ENCODE data around the gene RB1.

RB1 gene

GRCh38 chr13:48303359-48304142 lies at the start of gene RB1:
TSS of gene RB1 (plus strand) at chr13:48303751. CDS start at chr13:48303913, 162 bp downstream.
- peak; percentile 97 for DNase-seq (ENCODE audit: low spot score)

DNA sequence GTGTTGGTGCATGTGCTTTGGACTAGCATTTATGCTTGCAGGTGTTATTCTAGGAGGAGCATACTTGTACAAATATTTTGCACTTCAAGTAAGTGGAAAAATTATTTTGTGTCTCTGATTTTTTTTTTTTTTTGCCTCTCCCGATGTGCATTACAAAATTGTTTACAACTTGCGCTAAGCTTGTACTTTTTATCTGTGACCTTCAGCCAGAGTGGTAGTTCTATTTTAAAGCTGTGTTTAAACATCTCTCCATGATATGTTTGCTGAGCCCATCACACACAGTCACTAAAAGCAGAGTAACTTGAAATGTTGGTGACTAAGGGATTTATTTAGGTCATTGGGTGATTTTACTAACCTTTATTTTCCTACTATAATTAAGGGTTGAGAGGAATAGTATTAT lies 49.7 kb upstream of the RB1 start:
- DNase-seq (ENCODE audit: low spot score) = no peak

DNA sequence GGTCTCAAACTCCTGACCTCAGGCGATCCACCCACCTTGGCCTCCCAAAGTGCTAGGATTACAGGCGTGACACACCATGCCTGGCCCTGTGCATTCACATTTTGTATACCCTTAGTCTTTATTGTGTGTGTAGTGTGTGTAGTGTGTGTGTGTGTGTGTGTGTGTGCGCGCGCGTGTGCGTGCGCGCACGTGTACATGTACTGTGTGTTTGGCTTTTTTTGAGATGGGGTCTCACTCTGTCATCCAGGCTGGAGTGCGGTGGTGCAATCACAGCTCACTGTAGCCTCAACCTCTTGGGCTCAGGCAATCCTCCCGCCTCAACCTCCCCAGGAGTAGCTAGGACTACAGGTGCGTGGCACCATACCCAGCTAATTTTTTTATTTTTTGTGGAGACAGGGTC lies 48.5 kb upstream of the RB1 start:
- DNase-seq (ENCODE audit: low spot score) = no peak

DNA sequence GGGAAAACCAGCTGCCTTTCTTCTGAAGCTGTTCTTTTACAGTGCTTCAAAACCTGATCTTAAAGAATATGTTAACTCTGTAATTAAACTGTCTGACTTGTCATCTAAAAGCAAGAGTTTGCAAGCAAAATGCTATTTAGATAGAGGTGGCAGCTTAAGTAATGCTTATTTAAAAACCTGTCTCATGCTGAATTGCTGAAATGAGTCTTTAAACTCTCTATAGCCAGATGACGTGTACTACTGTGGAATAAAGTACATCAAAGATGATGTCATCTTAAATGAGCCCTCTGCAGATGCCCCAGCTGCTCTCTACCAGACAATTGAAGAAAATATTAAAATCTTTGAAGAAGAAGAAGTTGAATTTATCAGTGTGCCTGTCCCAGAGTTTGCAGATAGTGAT lies 47.6 kb upstream of the RB1 start:
- no peak for DNase-seq (ENCODE audit: low spot score)

DNA sequence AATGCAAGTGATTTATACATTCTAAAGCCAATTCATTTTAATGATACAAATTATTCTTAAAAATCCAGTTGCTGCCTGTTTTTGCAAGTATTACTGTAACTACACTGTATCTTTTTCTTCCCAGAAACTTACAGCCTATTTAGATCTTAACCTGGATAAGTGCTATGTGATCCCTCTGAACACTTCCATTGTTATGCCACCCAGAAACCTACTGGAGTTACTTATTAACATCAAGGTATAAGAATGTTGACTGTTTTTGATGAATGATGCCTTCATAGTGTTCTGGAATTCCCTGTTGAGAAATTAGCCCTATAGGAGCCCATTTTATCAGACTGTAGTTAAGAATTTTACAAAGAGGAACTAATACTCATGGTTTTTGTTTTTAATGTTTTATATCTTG lies 45.5 kb upstream of the RB1 start:
- DNase-seq (ENCODE audit: low spot score) = no peak

- DNase-seq (ENCODE audit: low spot score) = no peak
Observed at GRCh38 chr13:48258430-48258829, 45.1 kb upstream of the RB1 start.

- no peak for DNase-seq (ENCODE audit: low spot score)
Observed at GRCh38 chr13:48260970-48261369, 42.6 kb upstream of the RB1 start.

GRCh38 chr13:48263196-48263595 lies 40.4 kb upstream of the RB1 start:
- DNase-seq (ENCODE audit: low spot score) = no peak

DNA sequence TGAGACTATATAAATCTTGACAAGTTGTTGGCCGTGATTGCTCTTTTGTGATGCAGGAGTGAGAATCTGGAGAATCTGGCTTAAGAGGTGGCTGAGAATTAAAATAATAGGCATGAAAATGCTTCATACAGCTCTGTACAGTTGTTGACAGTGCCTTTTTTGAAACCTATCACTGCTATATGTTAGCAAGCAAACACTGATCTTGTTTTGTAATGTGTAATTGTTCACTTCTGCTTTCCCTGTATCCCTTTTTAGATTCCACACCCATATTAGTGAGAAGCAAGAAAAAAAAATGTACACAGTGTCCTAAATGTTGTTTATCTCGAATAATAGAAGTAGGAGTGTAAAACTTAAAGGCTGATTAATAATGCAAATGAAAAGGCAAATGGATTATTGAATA lies 39.5 kb upstream of the RB1 start:
- DNase-seq (ENCODE audit: low spot score) = no peak

DNA sequence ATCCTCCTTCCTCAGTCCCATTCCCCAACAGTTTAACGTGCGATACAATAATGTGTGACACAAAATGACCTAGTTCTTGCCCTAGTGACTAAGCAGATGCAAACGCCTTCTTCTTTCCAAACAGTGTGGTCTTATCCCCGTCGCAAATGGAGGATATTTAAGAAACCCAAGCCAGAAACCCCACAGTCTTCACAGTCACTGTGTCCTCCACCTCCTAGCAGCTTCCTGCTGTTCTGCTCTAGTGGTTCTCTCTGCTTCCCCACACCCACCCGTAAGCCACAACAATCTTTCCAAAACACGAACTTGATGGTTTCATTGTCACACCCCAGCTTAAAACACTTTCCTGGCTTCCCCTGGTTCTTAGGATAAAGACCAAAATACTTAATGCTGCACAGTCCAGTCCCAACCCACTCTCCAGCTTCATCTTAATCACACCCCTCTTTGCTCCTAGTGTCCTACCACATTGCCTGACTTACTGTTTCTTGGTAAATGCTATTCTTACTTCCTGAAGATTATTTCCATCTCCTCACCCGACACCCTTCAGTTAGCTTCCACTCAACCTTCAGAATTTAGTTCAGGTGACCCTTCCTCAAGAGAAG lies 38.2 kb upstream of the RB1 start:
- DNase-seq (ENCODE audit: low spot score) = no peak

DNA sequence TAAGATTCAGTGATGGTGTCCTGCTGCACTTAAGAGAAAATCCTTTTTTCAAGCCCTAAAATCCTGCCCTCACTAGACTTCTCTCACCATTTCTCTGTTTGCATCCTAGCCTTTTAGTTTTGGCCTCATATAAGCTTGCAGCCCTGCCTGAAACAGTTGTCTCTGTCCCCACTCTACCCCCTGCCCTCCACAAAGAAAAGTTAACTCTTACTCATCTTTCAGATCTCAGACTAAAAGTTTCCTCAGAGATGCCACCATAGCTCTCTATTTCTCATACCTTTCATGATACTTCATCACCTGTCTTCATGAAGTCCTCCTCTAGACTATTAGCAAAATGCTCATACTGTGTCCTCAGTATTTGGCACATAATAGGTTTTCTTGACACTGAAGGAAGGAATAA lies 37.4 kb upstream of the RB1 start:
- DNase-seq (ENCODE audit: low spot score) = no peak

- DNase-seq (ENCODE audit: low spot score) = no peak
Observed at GRCh38 chr13:48266701-48267639, 36.6 kb upstream of the RB1 start.

- no peak for DNase-seq (ENCODE audit: low spot score)
Observed at GRCh38 chr13:48268019-48268418, 35.5 kb upstream of the RB1 start.

DNA sequence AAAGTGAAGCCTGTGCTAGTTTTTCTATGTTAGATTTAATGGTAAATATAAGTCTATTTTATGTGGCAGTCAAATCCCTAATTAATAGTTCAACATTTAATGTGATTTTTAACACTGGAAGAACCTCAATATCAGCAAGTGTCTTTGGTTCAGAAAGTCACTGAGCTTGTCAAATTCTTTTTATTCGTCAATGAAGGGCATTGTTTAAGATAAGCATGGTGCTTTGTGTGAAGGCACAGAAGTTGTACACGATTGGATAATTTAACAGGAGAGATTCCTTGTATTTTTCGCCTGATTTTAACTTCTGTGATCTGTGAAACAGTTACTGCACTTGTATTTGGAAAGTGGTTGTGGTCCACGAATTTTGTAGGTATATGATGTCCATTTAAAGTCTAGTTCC lies 30.2 kb upstream of the RB1 start:
- no peak for DNase-seq (ENCODE audit: low spot score)

- peak; percentile 13 for DNase-seq (ENCODE audit: low spot score)
Observed at GRCh38 chr13:48275507-48275906, 28.0 kb upstream of the RB1 start.

GRCh38 chr13:48278806-48279205 lies 24.7 kb upstream of the RB1 start:
- DNase-seq (ENCODE audit: low spot score) = no peak

DNA sequence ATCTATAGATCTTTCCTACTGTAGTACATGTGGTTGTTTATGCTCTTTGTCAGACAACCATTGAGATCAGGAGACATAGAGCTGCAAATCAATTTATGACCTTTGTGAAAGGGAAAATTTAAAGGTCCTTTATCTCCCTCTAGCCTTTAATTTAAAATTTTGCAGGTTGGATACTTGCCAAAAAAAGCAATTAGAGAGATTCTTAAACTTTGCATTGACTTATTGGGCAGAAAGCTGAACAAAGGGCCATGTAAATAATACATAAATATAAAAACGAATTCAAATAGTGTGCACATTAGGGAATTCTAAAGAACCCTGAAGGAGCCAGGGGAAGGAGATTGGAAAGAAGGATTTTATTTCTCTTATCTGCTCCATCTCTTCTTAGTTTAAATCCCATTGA lies 22.0 kb upstream of the RB1 start:
- DNase-seq (ENCODE audit: low spot score) = no peak

DNA sequence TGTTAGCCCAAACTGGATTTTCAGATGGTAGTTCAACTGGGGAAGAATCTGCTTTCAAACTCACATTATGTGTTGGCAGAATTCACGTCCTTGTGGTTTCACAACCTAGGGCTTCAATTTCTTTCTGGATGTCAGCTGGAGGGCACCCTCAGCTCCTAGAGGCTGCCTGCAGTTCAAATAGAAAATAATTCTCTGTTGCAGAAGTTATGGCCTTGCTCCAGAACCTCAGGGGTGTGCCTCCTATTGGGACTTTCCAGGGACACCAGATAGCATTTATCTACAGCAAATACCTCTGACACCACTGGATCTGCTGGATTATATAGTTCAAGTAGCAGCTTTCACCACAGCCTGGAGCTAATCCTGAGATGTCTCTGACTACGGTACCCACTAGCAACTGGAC lies 11.8 kb upstream of the RB1 start:
- no peak for DNase-seq (ENCODE audit: low spot score)

DNA sequence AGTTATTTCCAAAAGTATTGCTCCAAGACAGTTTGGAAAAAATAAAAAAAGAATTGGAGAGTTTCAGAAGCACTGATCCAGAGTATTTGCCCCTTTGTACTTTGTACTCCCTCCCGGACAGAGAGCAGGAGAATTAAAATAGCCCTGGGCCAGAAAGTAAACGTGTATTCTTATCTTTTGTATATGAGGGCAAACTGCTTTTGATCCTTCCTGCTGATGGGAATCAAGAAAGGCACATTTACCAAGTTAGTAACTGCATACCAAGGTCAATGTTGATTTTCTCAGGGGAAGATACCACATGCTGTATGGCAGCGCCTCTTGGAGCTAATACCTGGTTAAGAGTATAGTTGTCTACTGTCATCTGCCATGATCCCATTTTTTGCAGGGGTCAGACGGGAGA lies 10.9 kb upstream of the RB1 start:
- no peak for DNase-seq (ENCODE audit: low spot score)

GRCh38 chr13:48294653-48295052 lies 8.9 kb upstream of the RB1 start:
- DNase-seq (ENCODE audit: low spot score) = no peak

DNA sequence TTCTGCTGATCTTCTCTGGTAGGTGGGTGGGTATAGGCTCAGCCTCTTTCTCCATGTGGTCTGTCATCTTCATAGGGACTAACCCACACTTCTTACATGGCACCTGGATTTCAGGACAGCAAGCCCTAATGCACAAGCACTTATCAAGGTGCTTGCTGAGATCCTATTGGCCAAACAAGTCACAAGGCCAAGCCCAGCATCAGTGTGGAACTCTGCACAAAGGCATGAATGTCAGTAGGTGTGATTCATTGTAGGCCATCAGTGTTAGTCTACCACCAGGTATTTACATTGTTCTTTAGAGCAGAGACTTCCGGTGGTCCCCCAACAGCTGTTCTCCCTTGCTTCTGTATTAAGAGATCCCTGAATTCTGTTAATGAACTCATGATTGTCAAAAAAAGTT lies 8.3 kb upstream of the RB1 start:
- DNase-seq (ENCODE audit: low spot score) = no peak

- DNase-seq (ENCODE audit: low spot score) = no peak
Observed at GRCh38 chr13:48296528-48296927, 7.0 kb upstream of the RB1 start.

Data from AG20443 (cell line).